Measurements from ENCODE around the gene STARD10. TPM values are rescaled to one million over a fixed set of nuclear protein-coding genes. Genes with fewer than 3 reads are reported as not detected.

Gene STARD10
- total RNA-seq, 4 donors from 2014 or later = 42.2 to 83.1 (median 49.4) TPM

DNA sequence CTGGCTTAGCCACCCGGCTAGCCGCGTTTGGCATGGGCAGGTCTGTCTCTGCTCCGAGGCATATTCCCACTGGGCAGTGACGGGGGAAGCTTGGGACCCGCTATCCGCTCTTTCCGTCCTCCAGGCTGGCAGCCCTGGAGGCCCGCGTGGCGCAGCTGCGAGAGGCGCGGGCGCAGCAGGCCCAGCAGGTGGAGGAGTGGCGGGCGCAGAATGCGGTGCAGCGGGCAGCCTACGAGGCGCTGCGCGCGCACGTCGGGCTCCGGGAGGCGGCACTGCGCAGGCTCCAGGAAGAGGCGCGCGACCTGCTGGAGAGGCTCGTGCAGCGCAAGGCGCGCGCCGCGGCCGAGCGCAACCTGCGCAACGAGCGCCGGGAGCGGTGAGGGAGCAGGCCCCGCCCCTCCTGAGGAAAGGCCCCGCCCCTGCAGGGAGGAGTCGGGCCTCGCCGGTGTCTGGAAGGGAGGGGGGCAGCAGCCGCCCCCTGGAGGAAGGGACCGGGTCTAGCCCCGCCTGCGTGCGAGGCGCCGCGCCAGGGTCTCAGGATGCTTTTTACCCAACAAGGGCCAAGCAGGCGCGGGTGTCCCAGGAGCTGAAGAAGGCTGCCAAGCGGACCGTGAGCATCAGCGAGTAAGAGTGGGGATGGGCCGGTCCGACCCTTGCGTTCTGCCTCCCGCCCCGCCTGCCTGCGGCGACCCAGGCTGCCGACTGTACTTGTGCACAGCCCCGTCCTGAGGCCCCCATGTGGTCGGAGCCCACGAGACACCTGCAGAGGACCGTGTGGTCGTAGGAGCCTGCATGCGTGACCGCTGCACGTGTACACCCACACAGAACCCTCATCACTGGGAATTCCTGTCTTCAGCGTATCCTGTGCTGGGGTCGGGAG, 28.3 kb upstream of the STARD10 start:
- 1 to 76% methylated on average over 4 to 21 of the region's 82 CpGs for WGBS, 2 donors
- DNase-seq = no peak
- Histone ChIP-seq H3K36me3 (peaks cover 4 to 79% (median 11%) of the 10 kb centered on the region in 3 donors), H3K4me1 (peaks cover 14 to 32% (median 17%) of the 10 kb centered on the region in 3 donors), H3K9me3 (no peaks in the 10 kb centered on the region), H3K27me3 (no peaks in the 10 kb centered on the region), H3K27ac (peak overlapping the region; percentile 80 to 90 (median 86)), H3K4me3 (peak overlapping the region; percentile 37 to 72 (median 56))
- intact Hi-C loops (cut with DNase I) = no loop called here
- TF ChIP-seq CTCF (IDR thresholded peaks at IDR 0.05) (peak in 5 of 6 experiments; percentile 31 to 70 (median 37)), POLR2A (IDR thresholded peaks at IDR 0.05) (peak in 2 of 4 donors; percentile 62 to 71)

DNA sequence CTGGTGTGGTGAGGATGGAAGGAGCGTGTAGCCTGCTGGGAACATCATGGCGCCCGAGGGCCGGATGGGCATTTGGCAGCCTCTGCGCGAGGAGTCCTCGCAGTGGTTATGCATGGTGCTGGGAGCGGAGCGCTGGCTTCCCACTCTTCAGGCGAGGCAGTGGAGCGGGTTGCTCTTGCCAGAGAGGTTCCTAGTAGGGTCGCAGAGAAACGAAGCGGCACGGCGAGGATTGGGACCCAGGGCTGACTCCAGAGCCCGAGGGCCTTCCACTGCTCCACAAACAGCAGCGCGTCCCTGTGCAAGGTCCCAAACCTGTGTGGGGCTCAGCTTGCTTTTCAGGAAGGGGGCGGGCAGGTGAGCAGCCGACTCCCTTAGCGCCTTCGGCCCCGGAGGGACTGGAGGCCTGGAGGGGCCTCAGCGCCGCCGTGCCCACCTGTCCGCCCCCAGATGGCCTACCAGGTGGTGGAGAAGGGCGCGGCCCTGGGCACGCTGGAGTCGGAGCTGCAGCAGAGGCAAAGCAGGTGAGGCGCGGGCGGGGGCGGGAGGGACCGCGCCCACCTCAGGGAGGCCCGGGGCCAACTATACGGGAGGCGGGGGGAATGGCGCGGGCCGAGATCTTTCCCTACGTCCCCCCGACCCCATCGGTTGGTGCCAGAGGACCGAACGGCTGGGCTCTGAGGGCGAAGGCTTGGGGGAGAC, 27.5 kb upstream of the STARD10 start:
- no peak for DNase-seq
- H3K27me3 ChIP-seq = no peaks in the 10 kb centered on the region
- 23 to 56% methylated on average over 12 to 14 of the region's 50 CpGs for WGBS, 2 donors
- no peaks in the 10 kb centered on the region for H3K9me3 ChIP-seq
- intact Hi-C loops (cut with DNase I) = no loop called here
- TF ChIP-seq CTCF (IDR thresholded peaks at IDR 0.05) (no peak), POLR2A (IDR thresholded peaks at IDR 0.05) (no peak)
- peak overlapping the region; percentile 80 to 90 (median 86) for H3K27ac ChIP-seq
- H3K4me3 ChIP-seq = peak overlapping the region; percentile 37 to 72 (median 56)
- H3K36me3 ChIP-seq = peaks cover 4 to 79% (median 11%) of the 10 kb centered on the region in 3 donors
- peaks cover 17 to 39% (median 21%) of the 10 kb centered on the region in 3 donors for H3K4me1 ChIP-seq

DNA sequence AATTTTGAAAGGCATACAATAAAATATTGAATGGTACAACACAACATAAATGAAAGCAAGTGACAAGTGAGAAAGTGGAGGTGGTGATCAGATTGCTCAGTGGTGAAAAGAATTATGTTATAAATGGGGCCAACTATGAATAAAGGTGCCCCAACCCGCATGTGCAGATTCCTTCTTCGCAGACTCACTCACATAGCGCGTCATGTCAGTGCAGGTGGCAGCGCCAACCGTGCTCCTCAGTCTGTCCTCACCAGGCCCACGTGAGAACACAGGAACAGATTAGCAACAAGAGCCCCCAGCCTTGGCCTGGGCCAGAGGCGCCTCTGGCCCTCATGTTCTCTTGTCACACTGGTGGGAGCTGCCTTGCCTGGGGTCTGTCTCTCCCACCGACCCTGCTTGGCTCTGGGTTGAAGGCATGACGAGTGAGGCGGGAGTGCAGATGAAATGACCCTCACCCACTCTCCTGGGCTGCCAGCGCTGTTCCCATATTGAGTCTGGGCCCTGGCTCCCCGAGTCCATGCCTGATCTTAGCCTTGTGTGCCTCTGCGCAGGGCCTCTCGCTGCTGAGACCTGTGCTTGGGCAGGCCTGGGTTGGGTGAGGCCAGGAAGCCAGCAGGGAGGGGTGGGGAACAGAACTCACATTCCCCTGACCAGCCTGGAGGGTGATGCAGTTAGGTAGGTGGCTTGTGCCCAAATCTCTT, 26.7 kb upstream of the STARD10 start:
- peaks cover 4 to 75% (median 11%) of the 10 kb centered on the region in 3 donors for H3K36me3 ChIP-seq
- DNase-seq = no peak

GRCh38 chr11:72818971-72819370, 25.1 kb upstream of the STARD10 start:
- 83 to 94% methylated on average over 4 of the region's 4 CpGs for WGBS, 2 donors
- intact Hi-C loops (cut with DNase I) = no loop called here
- H3K4me1 ChIP-seq = peaks cover 34 to 58% (median 37%) of the 10 kb centered on the region in 3 donors
- H3K4me3 ChIP-seq = no peak overlapping the region
- no peaks in the 10 kb centered on the region for H3K27me3 ChIP-seq
- no peak overlapping the region for H3K27ac ChIP-seq
- H3K9me3 ChIP-seq = no peaks in the 10 kb centered on the region
- no peak for DNase-seq
- TF ChIP-seq CTCF (IDR thresholded peaks at IDR 0.05) = no peak
- no peak for TF ChIP-seq POLR2A (IDR thresholded peaks at IDR 0.05)
- peaks cover 0 to 59% (median 11%) of the 10 kb centered on the region in 3 donors for H3K36me3 ChIP-seq

More for the DNA sequence above, 26.7 kb upstream of the STARD10 start:
- 52 to 91% methylated on average over 7 of the region's 15 CpGs for WGBS, 2 donors
- no peaks in the 10 kb centered on the region for H3K9me3 ChIP-seq
- H3K27me3 ChIP-seq = no peaks in the 10 kb centered on the region
- H3K4me1 ChIP-seq = peaks cover 25 to 47% (median 28%) of the 10 kb centered on the region in 3 donors
- no peak for TF ChIP-seq CTCF (IDR thresholded peaks at IDR 0.05)
- TF ChIP-seq POLR2A (IDR thresholded peaks at IDR 0.05) = no peak
- H3K4me3 ChIP-seq = peak overlapping the region in 3 of 4 donors; percentile 56 to 72 (median 57)
- H3K27ac ChIP-seq = peak overlapping the region; percentile 80 to 90 (median 86)
- intact Hi-C loops (cut with DNase I) = no loop called here

All from esophagus squamous epithelium (tissue), 5 donors.